DMS 273 treated with DMSO at 0.1 percent for 48 hours (cell line): ENCODE measurements around the gene SNTG2.
"Not testable (repeated sequence)": the region's sequence is repeated elsewhere in the genome, so short reads cannot be mapped to it uniquely, and the experiment has no call there.

Experiments
- DNase-seq: peaks from one replicate; lab custom pipeline; 2025; lab: John Stamatoyannopoulos, UW

Gene SNTG2

GRCh38 chr2:1053786-1054185, 103.1 kb downstream of the SNTG2 start:
- DNase-seq = no peak

- DNase-seq = no peak
These were observed 103.8 kb downstream of the SNTG2 start for GRCh38 chr2:1054399-1054798.

GRCh38 chr2:1055014-1055595, 104.5 kb downstream of the SNTG2 start:
- DNase-seq = no peak

- no peak for DNase-seq
These were observed 109.7 kb downstream of the SNTG2 start for GRCh38 chr2:1060372-1060771.

- DNase-seq = no peak
These were observed 110.3 kb downstream of the SNTG2 start for GRCh38 chr2:1060987-1061386.

GRCh38 chr2:1068241-1068640, 117.6 kb downstream of the SNTG2 start:
- DNase-seq = no peak

GRCh38 chr2:1068822-1069221, 118.2 kb downstream of the SNTG2 start:
- no peak for DNase-seq

- DNase-seq = no peak
These were observed 119.2 kb downstream of the SNTG2 start for GRCh38 chr2:1069847-1070246.

- no peak for DNase-seq
These were observed 120.0 kb downstream of the SNTG2 start for GRCh38 chr2:1070601-1071000.

GRCh38 chr2:1071650-1072049, 121.0 kb downstream of the SNTG2 start:
- no peak for DNase-seq

GRCh38 chr2:1072250-1072649, 121.6 kb downstream of the SNTG2 start:
- no peak for DNase-seq

- no peak for DNase-seq
These were observed 127.3 kb downstream of the SNTG2 start for GRCh38 chr2:1077911-1078310.

- no peak for DNase-seq
These were observed 127.7 kb downstream of the SNTG2 start for GRCh38 chr2:1078326-1078725.

- DNase-seq = no peak
These were observed 129.5 kb downstream of the SNTG2 start for GRCh38 chr2:1079873-1080799.

GRCh38 chr2:1081451-1082225, 131.0 kb downstream of the SNTG2 start:
- DNase-seq = no peak

GRCh38 chr2:1082456-1083205, 132.0 kb downstream of the SNTG2 start:
- no peak for DNase-seq

- no peak for DNase-seq
These were observed 137.7 kb downstream of the SNTG2 start for GRCh38 chr2:1088192-1088860.

GRCh38 chr2:1088940-1089339, 138.3 kb downstream of the SNTG2 start:
- DNase-seq = no peak

GRCh38 chr2:1091895-1092585, 141.4 kb downstream of the SNTG2 start:
- no peak for DNase-seq

GRCh38 chr2:1093668-1094067, 143.0 kb downstream of the SNTG2 start:
- not testable (repeated sequence) for DNase-seq

- no peak for DNase-seq
These were observed 146.5 kb downstream of the SNTG2 start for GRCh38 chr2:1097101-1097500.
